Vagina (tissue), 2 donors: ENCODE results near the gene GAB2.
A peak's percentile ranks its signal among the peaks of the same experiment; 100 is the strongest.

Experiments used
- CTCF ChIP-seq, 3 experiments: fragments of 450-650 bp in 2 of 3; fragments of 200-600 bp in 1 of 3; sonication (generic) in 1 of 3; IDR thresholded peaks; one replicate each; pipeline ENCODE4 v1.5.1; 2017 to 2019; ENCODE audit warnings: antibody characterized with exemption in 3 of 3, mild to moderate bottlenecking in 2 of 3, moderate library complexity in 2 of 3
- POLR2A ChIP-seq, 2 donors: fragments of 450-650 bp; IDR thresholded peaks; one replicate each; pipeline ENCODE4 v1.6.1; 2017; ENCODE audit warnings: antibody characterized with exemption in 2 of 2, mild to moderate bottlenecking in 2 of 2, moderate library complexity in 2 of 2
- POLR2AphosphoS5 ChIP-seq, 2 donors: sonication (generic); formaldehyde crosslinking; IDR thresholded peaks; one replicate each; pipeline ENCODE4 v1.9.0; 2017; ENCODE audit warnings: antibody characterized with exemption in 2 of 2, mild to moderate bottlenecking in 2 of 2, low read depth in 1 of 2; ENCODE audit not compliant: insufficient read depth in 1 of 2

GRCh38 chr11:78168539-78169477 is 248.8 kb downstream of the GAB2 start:
- TF ChIP-seq CTCF (IDR thresholded peaks at IDR 0.05) (no peak), POLR2AphosphoS5 (IDR thresholded peaks at IDR 0.05; ENCODE audit: insufficient read depth in 1 of 2, low read depth in 1 of 2) (peak; percentile 65 to 87), POLR2A (IDR thresholded peaks at IDR 0.05) (no peak)
